ENCODE data around the gene KRTAP10-5. TPM values are rescaled to one million over a fixed set of nuclear protein-coding genes. Genes with fewer than 3 reads are reported as not detected.
"Not testable (repeated sequence)": the region's sequence is repeated elsewhere in the genome, so short reads cannot be mapped to it uniquely, and the experiment has no call there.

The KRTAP10-5 gene
- polyA plus RNA-seq, 3 donors = not detected

GRCh38 chr21:44558329-44558675 is 22.1 kb downstream of the KRTAP10-5 start:
- H3K27ac ChIP-seq (ENCODE audit: low read depth, low read length) = not testable (repeated sequence)
- 43 to 68% (median 55%) methylated on average over 7 to 10 of the region's 10 CpGs for WGBS, 3 donors

- no peak overlapping the region for H3K27ac ChIP-seq (ENCODE audit: low read depth, low read length)
- WGBS, 3 donors = 37 to 55% (median 52%) methylated on average over 30 of the region's 30 CpGs
These were observed 22.7 kb downstream of the KRTAP10-5 start for GRCh38 chr21:44557491-44558328.

GRCh38 chr21:44556879-44557278 is 23.5 kb downstream of the KRTAP10-5 start:
- H3K27ac ChIP-seq (ENCODE audit: low read depth, low read length) = no peak overlapping the region
- 57 to 75% (median 75%) methylated on average over 9 of the region's 9 CpGs for WGBS, 3 donors

- no peak overlapping the region for H3K27ac ChIP-seq (ENCODE audit: low read depth, low read length)
- 68 to 78% (median 75%) methylated on average over 12 to 13 of the region's 13 CpGs for WGBS, 3 donors
These were observed 25.1 kb downstream of the KRTAP10-5 start for GRCh38 chr21:44555200-44555875.

GRCh38 chr21:44552681-44553080 is 27.7 kb downstream of the KRTAP10-5 start:
- H3K27ac ChIP-seq (ENCODE audit: low read depth, low read length) = no peak overlapping the region
- 60 to 75% (median 69%) methylated on average over 13 of the region's 13 CpGs for WGBS, 3 donors

- 88 to 94% (median 93%) methylated on average over 6 of the region's 6 CpGs for WGBS, 3 donors
These were observed 28.3 kb downstream of the KRTAP10-5 start for GRCh38 chr21:44552136-44552535.

GRCh38 chr21:44551340-44551961 is 29.0 kb downstream of the KRTAP10-5 start, which contains the start of gene KRTAP10-2:
Gene KRTAP10-2 (minus strand): TSS chr21:44551505. CDS start chr21:44551458, 47 bp downstream.
- WGBS, 3 donors = 46 to 57% (median 50%) methylated on average over 16 to 17 of the region's 17 CpGs
- H3K27ac ChIP-seq (ENCODE audit: low read depth, low read length) = no peak within 1 kb of the TSS

More at GRCh38 chr21:44552136-44552535, 28.3 kb downstream of the KRTAP10-5 start:
- H3K27ac ChIP-seq (ENCODE audit: low read depth, low read length) = no peak overlapping the region

GRCh38 chr21:44550807-44551206 is 29.6 kb downstream of the KRTAP10-5 start:
- WGBS, 3 donors = 54 to 67% (median 65%) methylated on average over 10 of the region's 10 CpGs
- H3K27ac ChIP-seq (ENCODE audit: low read depth, low read length) = no peak overlapping the region

GRCh38 chr21:44550285-44550684 is 30.1 kb downstream of the KRTAP10-5 start:
- WGBS, 3 donors = 42 to 50% (median 44%) methylated on average over 15 to 17 of the region's 17 CpGs
- H3K27ac ChIP-seq (ENCODE audit: low read depth, low read length) = not testable (repeated sequence)

GRCh38 chr21:44549525-44550211 is 30.7 kb downstream of the KRTAP10-5 start:
- WGBS, 3 donors = 64 to 77% (median 68%) methylated on average over 25 of the region's 25 CpGs
- H3K27ac ChIP-seq (ENCODE audit: low read depth, low read length) = no peak overlapping the region

GRCh38 chr21:44548922-44549321 is 31.5 kb downstream of the KRTAP10-5 start:
- no peak overlapping the region for H3K27ac ChIP-seq (ENCODE audit: low read depth, low read length)
- 21 to 38% (median 26%) methylated on average over 14 of the region's 14 CpGs for WGBS, 3 donors

- WGBS, 3 donors = 49 to 59% (median 57%) methylated on average over 13 of the region's 13 CpGs
- no peak overlapping the region for H3K27ac ChIP-seq (ENCODE audit: low read depth, low read length)
These were observed 32.0 kb downstream of the KRTAP10-5 start for GRCh38 chr21:44548381-44548780.

GRCh38 chr21:44547656-44548331 is 32.6 kb downstream of the KRTAP10-5 start:
- no peak overlapping the region for H3K27ac ChIP-seq (ENCODE audit: low read depth, low read length)
- 41 to 46% (median 42%) methylated on average over 5 of the region's 5 CpGs for WGBS, 3 donors

- no peak overlapping the region for H3K27ac ChIP-seq (ENCODE audit: low read depth, low read length)
- WGBS, 3 donors = 65 to 81% (median 67%) methylated on average over 3 of the region's 3 CpGs
These were observed 35.8 kb downstream of the KRTAP10-5 start for GRCh38 chr21:44544566-44544965.

GRCh38 chr21:44542716-44543115 is 37.7 kb downstream of the KRTAP10-5 start:
- 75 to 83% (median 81%) methylated on average over 1 of the region's 1 CpG for WGBS, 3 donors
- no peak overlapping the region for H3K27ac ChIP-seq (ENCODE audit: low read depth, low read length)

GRCh38 chr21:44540741-44541288 is 39.6 kb downstream of the KRTAP10-5 start:
- WGBS, 3 donors = 70 to 77% (median 74%) methylated on average over 11 of the region's 11 CpGs
- no peak overlapping the region for H3K27ac ChIP-seq (ENCODE audit: low read depth, low read length)

- H3K27ac ChIP-seq (ENCODE audit: low read depth, low read length) = no peak within 1 kb of the TSS
- 64 to 76% (median 71%) methylated on average over 21 of the region's 21 CpGs for WGBS, 3 donors
These were observed 40.3 kb downstream of the KRTAP10-5 start, which contains the start of gene KRTAP10-1 for GRCh38 chr21:44539991-44540666. Gene KRTAP10-1 (minus strand): TSS chr21:44540195. CDS start chr21:44540150, 45 bp downstream.
